Left kidney (tissue), 2 donors: Measurements from ENCODE around the gene PDE7B. TPM values are rescaled to one million over a fixed set of nuclear protein-coding genes. Genes with fewer than 3 reads are reported as not detected.

Source experiments
- DNase-seq: peaks from one replicate; pipeline ENCODE4 v3.0.0-alpha.2; 2013
- polyA plus RNA-seq: library from polyadenylated mRNA; unstranded; fragments of 120-200 nt; gene quantifications from one replicate; pipeline ENCODE4 v1.2.1, GENCODE V29; 2013; ENCODE audit not compliant: insufficient read length

The PDE7B gene
- polyA plus RNA-seq, 1 donor: 8.0 TPM

DNA sequence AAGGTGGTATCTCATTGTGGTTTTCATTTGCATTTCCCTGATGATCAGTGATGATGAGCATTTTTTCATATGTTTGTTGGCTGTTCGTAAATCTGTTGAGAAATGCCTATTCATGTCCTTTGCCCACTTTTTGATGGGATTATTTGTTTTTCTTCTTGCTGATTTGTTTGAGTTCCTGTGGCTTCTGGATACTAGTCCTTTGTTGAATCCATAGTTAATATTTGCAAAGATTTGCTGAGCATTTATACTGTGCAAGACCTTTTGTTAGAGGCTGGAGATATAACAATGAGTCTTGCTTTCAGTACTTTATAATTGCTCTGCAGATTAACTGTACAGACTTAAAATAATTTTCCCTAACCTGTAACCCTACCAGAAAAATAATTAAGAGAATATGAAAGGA is 35.6 kb downstream of the PDE7B start:
- DNase-seq: no peak

DNA sequence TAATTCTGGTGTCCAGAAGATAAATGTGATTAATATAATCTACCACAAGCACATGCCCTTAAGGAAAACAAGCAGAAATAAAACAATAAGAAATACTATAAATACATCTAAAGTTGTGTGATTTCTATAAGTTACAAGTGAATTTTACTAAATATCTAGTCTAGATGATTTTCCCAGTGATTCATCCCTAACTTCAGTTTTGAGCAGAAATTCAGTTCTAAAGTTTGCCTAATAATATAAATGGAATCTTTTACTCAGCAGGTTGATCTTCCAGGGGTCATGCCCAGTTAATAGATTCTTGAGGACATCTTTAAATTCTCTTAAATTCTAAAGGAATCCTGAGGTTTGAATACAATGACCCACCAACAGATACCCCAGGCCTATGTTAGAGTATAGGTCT is 37.3 kb downstream of the PDE7B start:
- DNase-seq: no peak

DNA sequence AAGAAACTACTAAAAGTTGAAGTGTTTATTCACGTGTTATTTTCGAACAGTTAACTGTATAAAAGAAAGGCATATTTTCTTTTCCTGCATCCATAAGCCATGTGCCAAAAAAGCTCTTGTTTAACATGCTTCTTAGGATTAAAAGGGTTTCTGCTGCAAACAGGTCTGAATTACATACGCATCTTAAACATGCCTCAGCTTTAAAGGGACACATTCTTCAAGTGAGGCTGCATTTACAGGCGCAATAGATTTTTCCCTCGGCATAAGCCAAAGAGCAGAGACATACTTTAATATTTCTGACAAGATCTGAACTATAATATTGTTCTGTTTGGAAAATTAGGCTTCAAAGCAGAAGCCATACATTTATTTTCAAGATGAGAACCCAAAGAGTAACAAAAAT is 39.4 kb downstream of the PDE7B start:
- DNase-seq: no peak

DNA sequence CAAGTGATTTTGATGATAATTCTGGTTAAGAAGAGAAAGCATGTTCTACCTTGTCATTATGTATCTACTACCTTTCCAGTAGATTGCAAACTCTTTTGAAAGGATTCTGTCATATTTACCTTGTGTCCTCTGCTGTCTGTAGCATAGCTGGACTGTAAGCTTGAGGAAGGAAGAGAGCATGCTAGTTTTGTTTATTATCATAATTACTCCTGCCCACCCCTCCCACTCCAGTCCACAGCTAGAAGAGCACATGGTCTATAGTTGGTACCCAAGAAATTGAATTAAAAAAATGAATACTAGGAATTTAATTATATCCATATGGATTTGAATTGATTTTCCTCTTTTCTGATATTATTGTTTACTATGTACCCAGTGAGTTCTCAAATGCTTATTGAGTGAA is 40.2 kb downstream of the PDE7B start:
- DNase-seq: no peak

DNA sequence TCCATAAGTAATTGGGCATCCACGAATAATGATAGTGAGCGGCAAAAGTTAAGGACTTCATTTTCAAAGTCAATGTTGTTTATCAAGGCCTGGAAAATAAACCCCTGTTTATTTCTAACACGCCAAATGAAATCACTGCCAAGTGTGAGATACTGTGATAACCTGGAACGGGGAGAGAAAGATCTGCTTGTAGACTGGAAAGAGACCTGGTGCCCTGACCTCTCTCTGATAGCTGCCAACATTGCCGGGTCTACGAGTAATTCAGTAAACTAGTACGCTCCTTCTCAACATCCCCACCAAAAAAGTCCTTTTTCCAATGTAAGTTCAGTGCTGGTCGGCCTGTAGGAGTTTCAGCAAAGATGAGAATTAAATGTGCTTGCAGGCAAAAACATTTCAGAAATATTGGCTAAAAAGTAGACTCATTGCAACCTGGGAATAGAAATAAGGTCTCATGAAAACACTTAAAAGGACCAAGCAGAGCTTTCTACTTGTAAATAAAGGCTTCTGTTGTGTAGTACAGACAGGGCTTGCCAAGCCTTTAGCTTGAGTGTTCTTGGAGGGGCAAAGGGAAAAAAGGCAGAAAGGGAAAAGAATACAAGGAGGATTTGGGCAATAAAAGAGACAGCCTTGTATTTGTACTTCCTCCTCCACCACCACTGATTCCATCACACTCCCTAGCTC is 43.9 kb downstream of the PDE7B start:
- DNase-seq: no peak

- DNase-seq: no peak
Observed at GRCh38 chr6:135897087-135897486, 45.6 kb downstream of the PDE7B start.

DNA sequence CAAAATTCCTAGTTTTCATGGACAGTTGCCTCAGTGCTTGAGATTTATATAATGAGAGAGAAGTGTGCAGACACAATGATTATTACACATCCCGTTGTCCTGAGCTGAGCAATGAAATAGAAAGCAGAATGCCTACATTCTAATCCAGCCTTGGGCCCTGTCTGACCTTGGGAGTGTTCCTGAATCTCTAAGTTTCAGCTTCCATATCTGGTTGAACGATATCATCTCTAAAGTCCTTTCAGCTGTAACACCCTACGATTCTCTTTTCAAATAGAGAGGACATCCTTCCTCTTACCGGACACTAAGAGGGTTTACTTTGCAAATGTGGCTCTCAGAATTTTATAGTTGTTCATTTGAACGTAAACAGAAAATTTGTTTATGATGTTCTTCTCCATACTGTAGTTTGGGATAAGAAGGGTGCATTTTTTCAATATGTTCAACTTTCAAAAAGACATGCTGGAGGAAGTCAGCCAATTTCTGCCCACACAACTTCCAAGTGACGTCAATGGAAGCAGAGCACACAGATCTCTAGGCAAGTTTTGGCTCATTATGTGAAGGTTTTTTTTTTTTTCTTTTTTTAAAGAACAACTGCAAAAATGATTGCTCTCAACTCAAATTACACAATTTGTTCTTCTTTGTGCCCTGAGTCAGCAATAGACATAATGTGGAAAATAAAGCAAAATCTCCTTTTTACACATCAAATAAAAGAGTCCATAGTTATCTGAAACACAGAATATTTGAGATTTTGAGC is 50.4 kb downstream of the PDE7B start:
- DNase-seq: no peak

GRCh38 chr6:135902756-135903331 is 51.3 kb downstream of the PDE7B start:
- no peak for DNase-seq

DNA sequence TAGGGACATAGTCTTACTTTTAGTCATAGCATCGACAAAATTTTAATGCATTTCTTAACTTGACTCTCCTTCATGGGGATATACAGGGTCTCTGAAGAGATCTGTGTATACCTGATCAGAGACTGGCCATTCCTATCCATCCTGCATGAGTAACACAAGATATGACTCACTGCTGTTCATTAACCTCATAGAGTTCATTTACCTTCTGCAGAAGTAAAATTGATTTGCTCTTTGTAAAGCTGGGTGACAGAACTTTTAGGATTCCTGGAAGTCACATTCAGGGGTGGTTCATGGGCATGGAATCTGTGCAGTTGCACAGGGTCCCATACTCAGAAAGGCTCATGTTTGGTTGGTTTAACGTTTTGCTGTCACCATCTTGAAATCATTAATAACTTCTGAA is 53.2 kb downstream of the PDE7B start:
- DNase-seq: no peak

DNA sequence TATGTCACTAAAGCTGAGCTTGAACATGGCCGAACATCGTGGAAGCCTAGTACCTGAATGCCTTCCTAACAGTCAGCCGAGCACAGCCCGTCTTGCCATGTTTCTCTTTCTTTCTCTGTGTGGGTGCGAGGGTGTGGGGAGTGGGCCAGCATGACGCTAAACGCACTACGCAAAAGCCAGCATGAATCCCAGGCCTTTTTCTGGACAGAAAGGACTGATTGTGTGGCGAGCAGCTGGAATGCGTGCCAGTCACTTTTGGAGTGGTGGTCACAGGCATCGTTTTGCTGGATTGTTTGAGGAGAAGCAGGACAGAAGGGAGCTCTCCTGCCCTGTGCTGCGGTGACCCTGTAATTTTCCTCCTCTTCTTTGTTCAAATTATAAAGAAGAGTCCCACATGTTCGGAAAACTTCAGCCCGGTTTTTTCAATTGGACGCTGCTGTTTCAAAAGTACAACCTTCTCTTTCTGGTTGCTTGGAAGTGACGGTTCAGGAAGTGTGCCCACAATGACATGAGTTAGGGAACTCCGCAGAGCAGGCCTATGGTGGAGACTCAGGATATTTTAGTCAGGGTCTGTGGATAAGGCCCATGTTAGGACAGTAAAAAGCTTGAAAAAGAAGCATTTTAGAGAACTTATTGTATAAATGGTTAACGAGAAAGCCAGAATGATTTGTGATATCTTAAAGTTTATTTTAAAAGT is 54.3 kb downstream of the PDE7B start:
- DNase-seq: no peak

GRCh38 chr6:135906542-135906941 is 55.0 kb downstream of the PDE7B start:
- no peak for DNase-seq

DNA sequence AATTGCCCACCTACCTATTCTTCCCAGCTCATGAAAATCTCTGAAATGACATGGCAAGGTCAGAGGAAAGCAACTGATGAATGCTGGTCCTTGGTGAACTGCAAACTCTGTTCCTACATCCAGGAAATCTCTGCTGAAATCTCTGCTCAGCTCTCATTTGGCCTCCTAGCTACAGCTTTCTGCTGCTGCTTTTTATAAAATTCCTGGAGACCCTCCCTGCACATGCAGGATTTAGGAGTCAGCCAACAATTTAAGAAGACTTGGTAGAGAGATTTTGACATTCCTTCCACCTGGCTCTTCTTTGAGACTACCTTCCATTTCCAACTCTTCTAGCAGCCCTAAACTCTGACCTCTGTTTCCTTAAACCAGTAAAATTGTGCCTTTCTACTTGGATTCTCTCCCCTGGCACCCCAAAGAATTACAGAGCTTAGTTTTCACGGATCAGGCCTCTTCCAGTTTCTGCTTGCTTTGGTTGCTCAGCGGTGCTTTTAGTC is 55.5 kb downstream of the PDE7B start:
- DNase-seq: no peak

DNA sequence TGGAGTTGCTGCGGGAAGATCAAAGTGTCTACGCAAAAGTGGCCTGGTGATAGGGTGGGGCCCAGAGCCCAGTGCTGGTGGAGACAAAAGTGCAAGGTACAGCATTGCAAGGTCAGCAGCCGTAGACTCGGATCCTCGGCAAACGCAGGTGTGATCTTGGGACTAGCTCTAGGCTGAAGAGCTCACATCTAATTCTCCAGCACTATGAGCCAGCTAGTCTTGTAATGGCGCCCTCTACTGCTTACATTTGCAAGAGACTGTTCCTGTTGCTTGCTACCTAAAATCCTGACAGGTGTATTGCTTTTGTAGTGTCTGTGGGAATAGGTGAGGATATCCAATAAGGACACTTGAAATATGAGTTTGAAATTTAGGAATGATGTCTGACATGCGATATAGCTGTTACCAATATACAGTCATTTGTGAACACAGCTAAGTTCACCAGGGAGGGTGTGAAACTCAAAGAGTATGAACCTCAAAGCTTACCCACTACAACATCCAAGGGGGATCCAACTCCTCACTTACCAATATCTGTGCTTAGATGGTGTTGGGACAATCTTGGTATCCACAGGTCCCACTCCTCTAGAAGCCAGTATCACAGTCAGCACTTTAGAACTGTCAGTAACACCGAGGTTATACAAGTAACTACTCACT is 58.4 kb downstream of the PDE7B start:
- peak; percentile 13 for DNase-seq

DNA sequence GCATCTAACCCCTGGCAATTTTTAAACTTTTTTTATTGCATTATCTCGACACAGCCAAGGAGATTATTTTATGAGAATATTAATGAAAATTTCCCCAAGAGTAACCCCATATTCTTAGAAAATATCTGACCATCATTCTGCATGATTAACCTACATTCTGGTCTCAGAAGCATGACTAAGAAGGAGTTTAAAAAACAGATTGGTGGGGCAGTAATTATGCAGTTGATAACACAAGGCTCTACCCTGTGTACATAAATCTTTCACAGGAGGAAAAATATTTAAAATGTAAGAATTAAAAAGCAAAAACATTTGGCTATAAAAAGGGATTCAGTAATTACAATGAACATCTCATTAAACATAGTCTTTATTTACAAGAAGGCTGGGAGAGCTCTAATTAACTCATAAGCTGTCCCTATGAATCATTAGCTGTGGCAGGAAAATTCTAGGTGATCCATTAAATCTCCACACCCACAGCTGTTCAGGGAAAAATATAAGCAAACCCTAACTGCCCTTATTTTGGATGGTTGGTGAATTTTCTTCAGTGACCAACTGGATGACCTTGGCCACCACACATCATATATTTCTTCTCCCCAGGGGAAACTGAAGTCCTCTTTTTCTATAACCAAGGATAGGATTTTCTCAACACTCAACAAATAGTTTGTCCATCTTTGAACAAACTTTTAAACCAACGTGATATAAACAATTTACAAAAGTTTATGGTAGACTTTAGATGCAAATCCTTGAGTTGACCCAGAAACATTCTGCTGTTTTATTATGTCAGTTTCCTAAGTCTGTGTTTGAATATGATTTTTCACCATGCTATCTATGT is 59.5 kb downstream of the PDE7B start:
- DNase-seq: no peak

DNA sequence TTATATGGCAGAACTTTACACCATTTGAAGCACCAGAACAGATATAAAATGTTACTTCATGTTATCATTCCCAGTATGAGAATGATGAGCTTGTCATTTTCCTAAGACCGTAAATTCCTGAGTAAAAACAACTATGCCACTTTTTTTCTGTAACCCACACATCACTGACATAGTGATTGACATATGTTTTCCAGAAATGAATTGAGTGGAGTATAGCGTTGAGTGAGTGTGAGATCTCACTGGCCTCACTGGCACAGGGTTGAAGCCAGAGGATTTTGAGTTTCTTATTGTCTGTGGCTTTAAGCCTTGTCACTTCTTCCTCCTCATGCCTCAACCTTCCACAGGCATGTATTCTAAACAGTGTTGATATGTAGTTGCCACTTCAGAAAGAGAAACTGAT is 62.3 kb downstream of the PDE7B start:
- no peak for DNase-seq

- no peak for DNase-seq
Observed at GRCh38 chr6:135919026-135919425, 67.5 kb downstream of the PDE7B start.

DNA sequence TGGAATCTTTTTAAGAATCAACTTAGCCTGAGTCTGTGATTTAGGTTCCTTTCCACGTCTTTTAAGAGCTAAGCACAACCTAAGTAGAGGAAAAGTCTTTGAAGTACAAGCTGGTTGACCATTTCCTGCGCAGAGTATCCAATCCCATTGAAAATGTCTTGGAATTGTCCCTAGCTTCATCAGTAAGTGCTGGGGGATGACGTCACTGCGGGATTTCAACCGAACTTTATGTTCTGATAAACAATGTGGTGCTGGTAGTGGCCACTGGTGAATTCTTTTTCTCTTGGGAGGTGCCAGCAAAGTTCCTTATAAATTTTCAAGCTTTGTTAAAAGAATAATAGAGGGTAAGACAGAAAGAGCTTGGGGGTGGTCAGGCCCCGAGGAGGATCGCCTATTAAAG is 69.2 kb downstream of the PDE7B start:
- no peak for DNase-seq

DNA sequence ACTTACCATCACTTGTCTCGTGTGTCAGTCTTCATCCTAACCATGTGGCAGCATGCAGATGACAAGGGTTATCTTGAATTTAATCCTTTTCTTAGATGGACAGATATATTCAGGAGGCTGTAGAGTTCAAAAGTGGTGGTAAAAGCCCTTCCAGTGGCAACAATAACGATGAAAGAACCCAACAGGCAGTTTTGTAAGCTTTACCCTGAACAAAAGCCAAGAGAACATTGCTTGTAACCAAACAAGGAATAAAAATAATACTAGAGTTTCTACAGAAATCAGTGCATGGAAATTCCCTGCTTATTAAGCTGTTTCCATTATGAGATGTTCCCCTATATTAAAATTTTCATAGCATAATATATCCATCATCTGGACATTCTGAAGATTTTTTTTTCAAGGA is 69.7 kb downstream of the PDE7B start:
- DNase-seq: no peak

DNA sequence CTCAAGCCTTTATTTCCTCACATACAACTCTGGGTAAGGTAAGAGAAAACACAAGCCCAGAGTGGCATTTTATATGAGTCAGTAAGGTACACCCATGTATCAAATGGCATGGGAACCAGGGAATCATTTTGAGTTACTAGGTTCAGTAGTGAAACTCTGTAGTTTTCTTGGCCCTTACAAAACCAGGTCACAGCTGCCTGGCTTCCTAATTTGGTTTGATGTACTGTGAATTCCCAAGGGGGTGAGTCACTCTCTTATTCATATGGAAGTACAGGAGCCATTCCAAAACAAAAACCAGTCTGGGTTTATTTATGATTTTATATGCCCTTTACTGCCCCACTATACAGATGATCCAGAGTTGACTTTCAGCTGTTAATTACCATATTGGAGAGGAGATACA is 70.7 kb downstream of the PDE7B start:
- DNase-seq: peak; percentile 45

- DNase-seq: no peak
Observed at GRCh38 chr6:135922746-135923145, 71.2 kb downstream of the PDE7B start.

- DNase-seq: no peak
Observed at GRCh38 chr6:135932651-135933050, 81.2 kb downstream of the PDE7B start.
